NCI-H446 treated with DMSO at 0.1 percent for 48 hours (cell line): ENCODE measurements around the gene MRPS10.
"Not testable (repeated sequence)": the region's sequence is repeated elsewhere in the genome, so short reads cannot be mapped to it uniquely, and the experiment has no call there.

Experiments used
- DNase-seq: peaks from one replicate; lab custom pipeline; 2025; lab: John Stamatoyannopoulos, UW

The MRPS10 gene

DNA sequence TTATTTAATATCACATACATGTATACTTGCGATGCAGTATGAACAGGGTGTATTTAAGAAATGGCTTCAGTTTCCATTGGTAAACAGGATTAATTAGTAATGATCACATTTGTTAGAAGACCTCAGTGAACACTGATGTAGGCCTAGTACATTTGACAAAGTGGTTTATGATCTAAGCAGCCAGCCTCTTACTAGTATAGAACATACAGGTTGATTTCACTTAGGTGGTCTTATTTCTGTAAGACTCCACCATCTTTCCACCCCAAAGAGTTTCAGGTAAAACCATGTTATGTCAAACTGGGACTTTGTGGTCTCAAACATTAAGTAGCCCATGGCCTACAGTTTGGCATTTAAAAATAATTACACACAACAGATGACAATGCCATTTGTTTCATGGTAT lies 20.2 kb upstream of the MRPS10 start:
- no peak for DNase-seq

DNA sequence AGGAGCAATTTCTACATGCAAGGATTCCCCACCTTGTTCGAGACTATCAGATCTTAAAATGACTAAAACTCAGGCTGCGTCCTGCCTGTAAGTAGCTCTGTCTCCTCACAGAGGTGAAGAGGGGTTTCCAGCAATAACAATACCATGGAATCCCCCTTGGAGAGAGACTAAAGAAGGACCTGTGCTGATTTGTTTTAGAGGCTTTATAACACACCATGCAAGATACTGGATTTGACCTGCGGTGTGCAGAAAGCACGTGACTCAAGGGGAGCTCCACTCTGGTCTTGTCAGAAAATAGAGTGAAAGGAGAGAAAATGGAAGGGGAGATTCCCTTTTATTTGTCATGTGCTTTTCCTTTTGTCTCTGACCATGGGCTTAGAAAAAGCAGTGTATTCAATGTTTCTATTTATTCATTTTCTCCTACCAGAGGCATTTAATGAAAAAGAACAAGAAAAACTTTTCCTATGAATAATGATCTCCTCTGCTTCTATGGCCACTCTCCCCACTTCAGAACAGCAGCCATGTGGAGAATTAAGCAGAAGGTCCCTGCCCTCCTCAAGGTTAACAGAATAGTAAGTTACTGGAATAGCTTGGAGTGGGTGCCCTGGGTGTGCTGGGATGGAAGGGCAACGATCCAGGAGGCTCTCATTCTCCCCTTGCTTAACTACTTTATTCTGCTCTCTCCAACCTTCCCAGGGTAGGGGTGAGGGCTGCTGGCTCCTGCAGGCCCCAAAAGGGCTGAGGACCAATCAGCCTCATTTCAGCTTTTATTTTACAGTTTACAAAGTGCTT lies 19.2 kb upstream of the MRPS10 start:
- no peak for DNase-seq

DNA sequence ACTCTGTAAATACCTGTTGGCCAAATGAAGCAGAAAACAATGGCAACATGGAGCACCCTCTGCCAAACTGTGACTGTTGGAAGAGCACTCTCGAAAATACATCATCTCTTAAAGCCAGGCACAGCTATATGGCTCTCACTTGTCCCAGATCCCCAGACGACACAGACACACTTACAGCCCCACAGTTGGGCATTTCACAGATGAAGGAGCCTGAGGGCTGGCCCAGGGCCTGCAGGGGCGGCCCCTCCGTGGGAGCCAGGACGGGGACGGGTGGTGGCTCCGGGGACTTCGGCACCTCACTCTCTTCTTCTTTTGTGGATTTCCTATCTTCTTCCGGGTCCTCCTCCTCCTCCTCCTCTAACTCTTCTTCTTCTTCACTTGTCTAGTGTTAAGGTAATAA lies 18.4 kb upstream of the MRPS10 start:
- DNase-seq, result no peak

DNA sequence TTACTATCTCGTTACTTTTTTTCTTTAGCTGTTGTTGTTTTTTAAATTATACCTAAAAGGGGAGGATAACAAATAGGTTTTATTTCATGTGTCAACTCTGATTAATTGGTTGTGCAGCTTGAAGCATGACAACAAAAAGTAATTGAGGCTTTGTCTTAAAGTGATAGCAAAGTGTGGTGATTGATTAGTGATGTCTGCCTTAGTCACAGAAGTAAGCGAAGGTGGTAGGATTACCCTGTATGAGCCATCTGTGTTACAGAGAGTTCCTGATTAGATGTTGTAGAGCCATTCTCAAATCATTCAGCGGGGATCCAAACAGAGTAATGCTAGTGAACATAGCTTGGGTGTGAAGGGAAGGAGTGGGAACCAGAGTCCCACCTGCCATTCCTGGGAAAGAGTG lies 14.4 kb upstream of the MRPS10 start:
- DNase-seq, result no peak

DNA sequence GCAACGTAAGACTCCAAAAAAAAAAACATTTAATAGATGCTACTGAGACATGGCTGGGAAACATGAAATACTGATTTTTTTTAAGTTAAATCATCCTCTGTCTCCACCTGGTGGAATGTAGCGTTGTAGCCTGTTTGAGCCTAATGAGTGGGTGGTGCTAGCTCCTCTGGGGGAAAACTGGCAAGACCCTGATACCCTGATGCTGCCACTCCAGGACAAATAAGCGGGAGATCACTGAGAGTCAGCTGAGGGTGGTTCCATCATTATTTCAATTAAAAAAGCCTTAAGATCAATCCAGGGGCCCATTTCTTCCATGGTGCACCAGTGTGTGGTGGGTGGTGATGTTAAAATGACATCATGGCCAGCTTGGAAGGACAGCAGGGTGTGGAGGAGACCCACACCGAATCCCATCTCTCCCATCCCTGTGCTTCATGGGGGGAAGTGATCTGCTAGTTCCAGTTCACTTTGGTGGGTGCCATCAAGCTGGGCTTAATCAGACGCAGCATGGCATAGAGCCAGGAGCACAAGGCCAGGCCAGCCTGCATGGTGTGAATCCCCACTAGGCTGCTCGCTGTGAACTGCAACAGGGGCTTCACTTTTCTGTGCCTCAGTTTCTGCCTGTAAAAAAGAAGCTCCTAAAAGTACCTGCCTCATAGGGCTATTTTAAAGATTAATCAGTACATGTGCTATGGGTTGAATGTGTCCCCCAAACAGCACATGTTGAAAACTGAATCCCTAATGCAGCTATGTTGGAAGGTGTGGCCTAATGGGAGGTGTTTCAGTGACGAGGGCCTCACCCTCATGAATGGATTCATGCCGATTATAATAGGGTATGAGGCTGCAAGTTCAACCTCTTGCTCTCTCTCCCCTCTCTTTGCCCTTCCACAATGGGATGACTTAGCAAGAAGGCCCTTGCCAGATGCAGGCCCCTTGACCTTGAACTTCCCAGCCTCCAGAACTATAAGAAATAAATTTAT lies 13.0 kb upstream of the MRPS10 start:
- DNase-seq, result no peak

DNA sequence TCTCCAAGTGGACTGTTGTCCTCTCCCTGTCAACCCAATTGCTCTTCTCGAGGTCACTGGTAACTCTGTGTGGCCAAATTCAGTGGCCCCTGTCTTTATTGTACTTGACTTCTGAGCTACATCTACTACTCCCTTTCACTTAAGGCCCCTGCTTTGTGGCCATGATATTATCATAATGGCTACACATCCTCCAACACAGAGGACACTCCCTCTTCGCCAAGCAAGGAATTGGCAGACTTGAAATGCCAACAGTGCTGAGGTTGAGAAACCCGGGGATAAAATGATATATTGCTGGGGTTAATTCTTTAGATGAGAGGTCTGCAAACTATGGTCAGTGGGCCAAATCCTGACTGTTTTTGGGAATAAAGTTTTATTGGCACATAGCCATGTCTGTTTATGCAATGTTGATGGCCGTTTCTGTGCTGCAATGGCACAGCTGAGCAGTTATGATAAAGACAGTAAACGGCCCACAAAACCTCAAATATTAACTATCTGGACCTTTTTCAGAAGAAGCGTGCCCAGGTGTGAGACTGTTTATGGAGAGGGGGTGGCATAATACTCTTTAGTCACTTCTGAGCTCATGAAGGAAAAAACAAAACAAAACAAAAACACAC lies 12.0 kb upstream of the MRPS10 start:
- no peak for DNase-seq

DNA sequence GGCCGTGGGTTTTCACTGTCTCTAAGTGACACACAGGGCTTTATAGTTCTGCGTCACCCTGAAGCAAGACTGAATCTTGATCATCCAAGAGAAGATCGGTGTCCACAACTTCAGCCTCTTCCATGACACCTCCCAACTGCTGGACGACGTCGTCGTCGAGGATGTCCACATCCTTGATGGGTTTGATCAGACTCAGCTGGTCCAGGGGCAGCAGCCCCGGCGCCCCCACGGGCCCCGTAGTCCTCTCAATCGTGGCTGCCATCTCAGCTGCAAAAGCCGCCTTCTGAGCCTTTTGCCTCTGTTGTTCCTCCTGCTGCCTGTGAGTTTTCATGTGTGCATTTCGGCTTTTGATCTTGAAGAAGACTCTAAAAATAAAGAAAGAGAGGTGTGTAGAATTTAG lies 10.6 kb upstream of the MRPS10 start:
- no peak for DNase-seq

DNA sequence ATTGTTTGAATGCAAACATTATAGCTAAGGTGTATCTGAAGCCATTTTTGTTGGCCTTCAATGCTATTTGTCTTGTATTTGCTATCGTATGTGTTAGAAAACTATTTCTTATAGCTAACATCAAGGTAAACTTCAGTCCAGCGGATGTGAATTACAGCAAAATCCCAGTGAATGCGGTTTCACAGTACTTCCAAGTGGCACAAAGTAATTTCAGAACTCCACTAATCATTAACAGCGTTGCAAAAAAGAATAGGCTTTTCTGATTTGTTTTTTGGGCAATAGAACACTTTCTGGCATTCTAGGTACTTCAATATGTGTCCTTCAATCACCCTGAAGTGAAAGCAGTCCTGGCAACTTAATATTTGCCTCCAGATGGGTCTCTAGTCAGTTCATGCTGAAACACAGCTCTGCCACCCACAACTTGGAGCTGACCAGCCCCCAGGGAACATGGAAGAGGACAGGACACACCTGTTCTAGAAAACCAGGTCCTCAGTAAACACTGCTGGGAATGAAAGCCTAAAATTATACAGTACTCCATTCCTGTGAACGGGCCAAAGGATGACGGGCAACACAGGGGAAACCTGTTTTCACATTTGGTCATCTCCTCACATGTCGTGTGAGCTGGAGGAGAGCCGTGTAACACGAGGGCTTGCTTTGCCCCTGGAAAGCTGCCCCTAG lies 9.7 kb upstream of the MRPS10 start:
- DNase-seq, result no peak

DNA sequence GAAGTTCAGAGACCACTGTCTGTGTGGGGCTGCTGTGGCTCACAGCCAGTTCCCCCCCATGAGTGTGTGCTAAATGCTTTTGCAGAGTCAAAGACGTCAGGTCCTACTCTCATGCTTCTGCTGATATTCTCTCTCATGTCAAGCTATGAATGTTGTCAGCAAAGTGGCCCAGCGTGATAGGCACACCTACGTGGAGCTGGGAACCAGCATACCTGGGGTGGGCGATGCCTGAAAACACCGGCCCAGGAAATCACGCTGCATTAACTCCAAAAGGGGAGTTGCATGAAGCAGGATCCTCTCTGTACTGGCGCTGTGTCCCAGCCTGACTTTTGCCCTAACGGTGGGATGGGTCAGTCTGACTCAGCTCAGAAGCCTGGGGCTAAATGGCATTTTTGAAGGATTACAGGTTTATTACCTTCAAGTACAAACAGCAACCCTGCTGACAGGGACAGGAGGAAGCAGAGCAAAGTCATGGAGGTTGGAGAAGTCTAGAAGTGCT lies 9.0 kb upstream of the MRPS10 start:
- no peak for DNase-seq

DNA sequence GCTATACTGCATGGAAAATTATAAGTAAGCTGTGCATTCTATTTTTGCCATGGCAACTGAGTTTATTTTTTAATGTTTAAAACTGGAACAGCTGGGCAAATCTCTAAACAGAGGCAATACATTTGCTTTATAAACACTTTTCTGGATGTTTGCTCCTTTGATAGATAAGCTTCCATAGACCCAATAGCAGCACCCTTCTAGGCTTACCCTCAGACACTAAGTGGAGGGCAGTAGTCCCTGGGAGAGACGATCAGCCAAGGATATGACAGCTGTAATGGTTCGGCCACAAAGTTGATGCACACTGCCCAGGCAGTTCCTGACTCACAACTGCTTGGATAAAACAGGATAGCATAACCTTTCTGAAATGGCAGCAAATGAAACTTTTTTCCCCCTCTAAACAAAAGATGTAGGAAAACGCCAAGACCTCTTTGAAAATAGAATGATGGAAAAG lies 8.5 kb upstream of the MRPS10 start:
- DNase-seq, result no peak

DNA sequence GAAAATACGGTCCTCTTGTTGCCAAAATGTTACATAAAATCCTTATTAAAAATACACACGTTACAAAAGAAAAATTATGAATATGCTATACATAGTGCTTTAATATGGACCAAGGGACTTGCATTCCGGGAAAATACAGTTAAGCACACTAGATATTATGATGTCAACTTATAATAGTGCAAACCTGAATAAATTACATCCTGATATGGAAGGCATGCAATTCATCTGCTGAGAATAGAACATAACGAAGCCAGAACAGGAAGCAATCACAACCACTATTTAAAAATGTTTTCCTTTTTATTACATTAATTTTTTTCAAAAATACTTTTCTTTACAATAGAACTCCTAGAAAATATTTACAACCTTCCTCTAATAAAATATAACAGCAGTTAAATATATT lies 7.8 kb upstream of the MRPS10 start:
- DNase-seq, result no peak

DNA sequence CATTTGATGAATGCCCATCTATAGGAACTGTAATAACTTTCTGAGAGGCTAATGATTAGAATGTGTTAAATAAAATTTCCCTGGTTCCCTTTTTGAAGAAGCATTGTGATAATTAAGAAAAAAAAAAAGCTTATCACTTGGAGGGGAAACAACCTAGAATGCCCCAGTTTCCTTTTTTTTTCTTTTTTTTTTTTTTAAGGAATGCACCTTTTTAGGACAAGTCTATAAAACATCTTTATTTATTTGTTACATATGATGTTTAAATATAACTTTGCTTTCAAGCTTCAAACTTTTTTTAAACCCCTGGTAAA lies 7.3 kb upstream of the MRPS10 start:
- DNase-seq, result no peak

DNA sequence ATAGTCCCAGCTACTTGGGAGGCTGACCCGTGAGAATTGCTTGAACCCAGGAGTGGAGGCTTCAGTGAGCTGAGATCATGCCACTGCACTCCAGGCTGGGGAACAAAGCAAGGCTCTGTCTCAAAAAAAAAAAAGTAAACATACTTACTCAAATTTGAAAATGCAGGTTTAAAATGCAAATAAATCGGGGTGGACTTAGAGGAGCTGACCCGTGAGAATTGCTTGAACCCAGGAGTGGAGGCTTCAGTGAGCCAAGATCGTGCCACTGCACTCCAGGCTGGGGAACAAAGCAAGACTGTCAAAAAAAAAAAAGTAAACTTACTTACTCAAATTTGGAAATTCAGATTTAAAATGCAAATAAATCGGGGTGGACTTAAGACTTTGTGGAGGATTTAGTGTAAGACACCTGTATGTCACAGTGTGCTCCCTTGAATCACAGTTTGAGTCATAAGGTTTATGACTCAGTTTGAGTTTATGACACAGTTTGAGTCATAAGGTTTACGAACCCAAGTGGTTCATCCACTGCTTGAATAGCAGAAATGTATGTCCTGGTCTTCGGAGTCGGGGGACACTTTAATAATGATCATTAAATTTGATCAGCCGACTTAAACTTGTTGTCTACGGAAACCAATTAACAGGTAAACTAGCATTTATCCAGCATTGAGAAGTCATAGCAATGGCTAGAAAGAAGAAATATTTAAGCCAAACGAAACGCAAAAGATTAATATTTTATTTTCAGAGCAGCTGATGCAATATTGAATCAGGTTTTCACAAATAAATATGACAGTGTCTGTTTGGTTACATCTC lies 6.8 kb upstream of the MRPS10 start:
- DNase-seq, result no peak

DNA sequence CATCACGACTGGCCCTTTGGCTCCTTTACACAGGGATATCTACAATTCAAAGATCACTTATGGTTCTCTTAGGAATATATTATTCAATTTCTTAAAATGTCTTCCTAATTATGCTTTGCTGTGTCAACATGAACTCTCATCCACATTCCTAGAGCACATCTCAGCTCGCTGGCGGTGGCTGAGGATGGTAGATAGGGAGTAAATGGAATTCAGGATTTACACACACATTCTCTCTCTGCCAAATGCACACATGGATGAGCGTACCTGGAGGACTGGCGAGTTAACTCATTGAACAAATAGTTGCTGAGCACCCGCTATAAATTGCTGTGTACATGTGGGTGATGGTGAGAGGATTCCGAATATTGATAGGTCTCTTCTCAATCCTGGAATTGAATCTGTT lies 4.8 kb upstream of the MRPS10 start:
- no peak for DNase-seq

DNA sequence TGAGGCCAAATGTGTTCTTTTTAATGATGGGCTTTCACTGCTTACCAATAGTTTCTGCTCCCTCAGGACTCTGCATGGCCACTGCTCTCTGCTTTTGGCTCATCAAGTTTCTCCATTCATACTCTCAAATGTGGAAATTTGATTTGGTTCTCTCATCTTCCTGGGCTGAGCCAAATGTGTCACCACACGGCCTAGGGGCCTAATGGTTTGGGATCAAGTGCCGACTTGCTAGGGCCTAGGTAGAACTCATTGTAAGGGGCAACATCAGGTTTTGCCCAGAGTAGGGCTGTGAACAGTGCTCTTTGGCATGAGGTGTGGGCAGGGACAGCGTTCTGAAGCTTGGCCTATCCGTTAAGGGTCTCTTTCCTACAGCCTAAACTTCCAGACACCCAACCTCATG lies 3.9 kb upstream of the MRPS10 start:
- DNase-seq, result no peak

DNA sequence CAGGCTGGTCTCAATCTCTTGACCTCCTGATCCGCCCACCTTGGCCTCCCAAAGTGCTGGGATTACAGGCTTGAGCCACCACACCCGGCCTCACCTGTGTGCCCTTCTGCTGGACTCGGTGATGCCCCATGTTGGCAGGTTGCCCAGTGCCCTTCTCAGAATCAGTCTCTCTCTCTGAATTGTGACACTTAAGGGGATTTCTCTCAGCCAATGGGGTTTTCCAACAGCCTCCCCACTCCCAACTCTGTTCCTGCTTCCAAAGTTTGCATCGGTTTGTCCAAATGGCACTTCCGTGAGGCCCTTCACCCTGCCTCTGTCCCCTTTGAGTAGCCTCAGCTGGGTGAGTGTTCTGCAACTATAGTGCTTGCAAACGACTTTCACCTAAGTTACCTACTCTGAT lies 3.1 kb upstream of the MRPS10 start:
- no peak for DNase-seq

DNA sequence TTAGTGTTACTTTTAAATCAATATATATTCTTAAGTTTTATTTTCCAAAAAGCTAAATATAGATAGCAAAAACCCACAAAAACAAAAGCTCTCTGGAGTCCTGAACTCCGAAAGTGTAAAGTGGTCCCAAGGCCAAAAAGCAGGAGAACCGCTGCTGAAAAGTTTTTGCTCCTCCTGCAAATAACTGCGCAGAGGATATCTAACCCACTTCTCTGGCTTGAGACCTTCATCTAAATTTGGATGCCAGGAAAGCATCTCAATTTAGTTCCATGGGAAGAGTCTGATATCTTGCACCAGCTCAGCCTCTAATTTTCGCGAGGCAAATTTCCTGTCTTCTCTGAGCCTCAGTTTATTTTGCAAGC lies 523 bp downstream of the MRPS10 start:
- no peak for DNase-seq

DNA sequence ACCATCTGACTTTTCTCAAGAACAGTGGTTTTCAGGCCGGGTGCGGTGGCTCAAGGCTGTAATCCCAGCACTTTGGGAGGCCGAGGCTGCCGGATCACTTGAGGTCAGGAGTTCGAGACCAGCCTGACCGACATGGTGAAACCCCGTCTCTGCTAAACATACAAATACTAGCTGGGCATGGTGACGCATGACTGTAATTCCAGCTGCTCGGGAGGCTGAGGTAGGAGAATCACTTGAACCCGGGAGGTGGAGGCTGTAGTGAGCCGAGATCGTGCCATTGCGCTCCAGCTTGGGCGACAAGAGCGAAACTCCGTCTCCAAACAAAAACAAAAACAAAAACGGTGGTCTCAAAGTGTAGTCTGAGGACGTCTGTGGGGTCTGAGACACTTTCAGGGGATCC lies 1.2 kb downstream of the MRPS10 start:
- DNase-seq, result not testable (repeated sequence)

DNA sequence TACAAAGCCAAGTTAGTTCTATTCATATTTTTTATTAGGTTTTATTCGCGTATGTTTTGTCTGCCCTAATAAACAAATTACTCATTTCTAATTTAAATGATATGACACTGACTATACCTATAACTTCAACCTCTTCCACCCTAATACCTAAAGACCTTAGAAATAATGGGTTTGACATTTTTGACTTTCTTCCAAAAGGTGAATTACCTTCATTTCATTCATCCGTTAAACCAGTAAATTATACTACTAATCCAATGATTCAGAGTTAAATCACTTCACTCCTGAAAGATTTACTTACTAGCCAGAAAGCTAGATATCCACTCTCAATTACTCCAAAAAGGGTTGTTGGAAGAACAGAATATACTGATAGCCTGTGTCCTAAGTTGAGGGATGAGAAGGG lies 5.2 kb downstream of the MRPS10 start:
- no peak for DNase-seq

DNA sequence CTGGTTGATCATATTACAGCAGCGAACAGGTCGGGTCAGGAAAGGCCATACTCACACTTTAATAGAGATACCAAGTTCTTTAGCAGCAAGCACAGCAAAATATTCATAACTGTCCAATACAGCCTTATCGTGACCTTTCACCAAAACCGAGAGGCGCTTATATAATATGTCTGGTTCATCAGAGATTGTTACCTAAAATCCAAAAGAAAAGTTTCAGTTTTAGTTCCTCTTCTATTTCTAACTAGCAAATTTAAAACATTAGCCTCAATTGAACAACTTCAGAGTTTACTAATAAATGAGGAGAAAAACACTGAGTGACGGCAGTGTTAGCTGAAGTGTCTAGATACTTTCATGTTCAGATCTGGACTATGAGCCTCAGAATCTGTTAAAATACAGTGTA lies 5.9 kb downstream of the MRPS10 start:
- DNase-seq, result no peak

DNA sequence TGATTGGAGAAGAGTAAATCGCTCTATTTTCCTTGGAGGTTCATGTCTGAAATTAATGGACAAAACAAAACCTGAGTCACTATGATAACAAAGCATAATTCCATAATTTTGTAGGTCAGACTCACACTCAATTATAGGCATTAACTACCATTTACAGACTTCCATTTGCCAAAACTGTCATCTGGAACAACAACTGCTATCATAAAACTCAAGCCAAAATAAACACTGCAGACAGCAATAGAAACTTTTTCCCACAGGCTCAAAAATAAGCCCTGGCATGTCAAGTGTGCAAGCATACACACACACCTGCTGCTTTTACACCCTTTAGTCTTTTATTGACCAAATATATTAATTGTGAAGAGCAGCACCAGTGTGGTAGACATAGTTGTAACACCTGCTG lies 7.1 kb downstream of the MRPS10 start:
- DNase-seq, result peak; percentile 67
